GM12801 (cell line): Measurements from ENCODE around the gene FBLN2.

Source experiments
- CTCF ChIP-seq: IDR thresholded peaks from one replicate; pipeline ENCODE4 v1.5.1; 2011; ENCODE audit warnings: control low read depth; ENCODE audit not compliant: insufficient read length; ENCODE audit errors: extremely low read depth

Gene FBLN2

GRCh38 chr3:13683288-13683687 is 134.4 kb downstream of the FBLN2 start:
- no peak for TF ChIP-seq CTCF

GRCh38 chr3:13683772-13684171 is 134.8 kb downstream of the FBLN2 start:
- TF ChIP-seq CTCF = no peak

- TF ChIP-seq CTCF = no peak
These were observed 135.4 kb downstream of the FBLN2 start for GRCh38 chr3:13684350-13684749.

GRCh38 chr3:13684854-13685253 is 135.9 kb downstream of the FBLN2 start:
- TF ChIP-seq CTCF = no peak

- no peak for TF ChIP-seq CTCF
These were observed 136.8 kb downstream of the FBLN2 start for GRCh38 chr3:13685721-13686120.

GRCh38 chr3:13686367-13687160 is 137.6 kb downstream of the FBLN2 start:
- no peak for TF ChIP-seq CTCF

- TF ChIP-seq CTCF = no peak
These were observed 138.6 kb downstream of the FBLN2 start for GRCh38 chr3:13687517-13687943.
